Neural cell (in vitro differentiated cells): ENCODE measurements around the gene RELN. TPM values are rescaled to one million over a fixed set of nuclear protein-coding genes. Genes with fewer than 3 reads are reported as not detected.

Experiments used
- H2AFZ ChIP-seq: fragments of 200-600, 300-800 bp; sonication (generic), shearing (Covaris generic); 2 replicates; pipeline ENCODE4 v1.6.0; 2014; ENCODE audit warnings: low read depth, mild to moderate bottlenecking, antibody characterized with exemption, low read length, moderate library complexity
- H3F3A ChIP-seq: fragments of 200-600 bp; shearing (Covaris generic); 2 replicates; pipeline ENCODE4 v1.6.1; 2016; ENCODE audit warnings: mild to moderate bottlenecking, moderate library complexity, mixed read lengths, antibody characterized with exemption, low read length; ENCODE audit not compliant: insufficient read depth, poor library complexity, severe bottlenecking
- H3K27ac ChIP-seq: fragments of 200-600, 300-800 bp; sonication (generic), shearing (Covaris generic); 2 replicates; pipeline ENCODE4 v1.5.1; 2014; ENCODE audit warnings: mild to moderate bottlenecking, low read length, moderate library complexity
- H3K27me3 ChIP-seq: fragments of 300-800, 200-600 bp; sonication (generic), shearing (Covaris generic); 2 replicates; pipeline ENCODE4 v1.6.0; 2014; ENCODE audit warnings: mild to moderate bottlenecking, low read depth, low read length, moderate library complexity; ENCODE audit not compliant: insufficient read depth
- H3K36me3 ChIP-seq: fragments of 300-800, 200-600 bp; sonication (generic), shearing (Covaris generic); 2 replicates; pipeline ENCODE4 v1.5.1; 2014; ENCODE audit warnings: mild to moderate bottlenecking, antibody characterized with exemption, low read length, moderate library complexity; ENCODE audit not compliant: insufficient read depth
- H3K4me2 ChIP-seq: fragments of 300-800, 200-600 bp; sonication (generic), shearing (Covaris generic); 2 replicates; pipeline ENCODE4 v1.6.0; 2014; ENCODE audit warnings: mild to moderate bottlenecking, low read length
- H3K4me3 ChIP-seq: fragments of 300-800, 200-600 bp; sonication (generic), shearing (Covaris generic); 2 replicates; pipeline ENCODE4 v1.5.1; 2014; ENCODE audit warnings: mild to moderate bottlenecking, low read length, moderate library complexity
- H3K79me2 ChIP-seq: fragments of 200-600 bp; shearing (Covaris generic); replicated peaks from 2 replicates; pipeline ENCODE4 v1.6.0; 2014; ENCODE audit warnings: mild to moderate bottlenecking, low read length, moderate library complexity; ENCODE audit not compliant: insufficient read depth
- H3K9ac ChIP-seq: fragments of 300-800, 200-600 bp; sonication (generic), shearing (Covaris generic); 2 replicates; pipeline ENCODE4 v1.6.1; 2016; ENCODE audit warnings: mild to moderate bottlenecking, low read length, mixed read lengths
- H3K9me2 ChIP-seq: fragments of 200-600 bp; shearing (Covaris generic); 2 replicates; pipeline ENCODE4 v1.6.1; 2016; ENCODE audit warnings: mild to moderate bottlenecking, low read length, mixed read lengths; ENCODE audit not compliant: insufficient read depth
- H3K9me3 ChIP-seq: fragments of 200-600, 300-800 bp; sonication (generic), shearing (Covaris generic); 2 replicates; pipeline ENCODE4 v1.6.1; 2016; ENCODE audit warnings: mild to moderate bottlenecking, mixed run types, low read length, moderate library complexity, mixed read lengths
- H4K20me1 ChIP-seq: fragments of 200-600 bp; shearing (Covaris generic); 2 replicates; pipeline ENCODE4 v1.6.1; 2016; ENCODE audit warnings: mild to moderate bottlenecking, mixed run types; ENCODE audit not compliant: insufficient read depth
- CTCF ChIP-seq: fragments of 450-650 bp; IDR thresholded peaks from 2 replicates; pipeline ENCODE4 v1.5.1; 2014; ENCODE audit warnings: antibody characterized with exemption, mild to moderate bottlenecking, moderate library complexity; ENCODE audit not compliant: poor library complexity, severe bottlenecking
- EZH2 ChIP-seq: fragments of 200-600, 300-800 bp; shearing (Covaris generic), sonication (generic); IDR thresholded peaks from 2 replicates; pipeline ENCODE4 v1.6.1; 2014; ENCODE audit warnings: antibody characterized with exemption, low read length, borderline replicate concordance, mild to moderate bottlenecking; ENCODE audit not compliant: insufficient read depth, poor library complexity, severe bottlenecking
- MXI1 ChIP-seq: fragments of 450-650 bp; conservative IDR thresholded peaks from 2 replicates; pipeline ENCODE4 v1.6.1; 2014; ENCODE audit warnings: antibody characterized with exemption, mild to moderate bottlenecking; ENCODE audit not compliant: poor library complexity, severe bottlenecking
- POLR2AphosphoS5 ChIP-seq: IDR thresholded peaks from 2 replicates; pipeline ENCODE4 v1.6.1; 2012
- RAD21 ChIP-seq: fragments of 450-650 bp; conservative IDR thresholded peaks from 2 replicates; pipeline ENCODE4 v1.6.1; 2014; ENCODE audit warnings: antibody characterized with exemption, mild to moderate bottlenecking, moderate library complexity
- REST ChIP-seq: IDR thresholded peaks from 2 replicates; pipeline ENCODE4 v1.6.1; 2012; ENCODE audit warnings: borderline replicate concordance
- SMC3 ChIP-seq: fragments of 450-650 bp; conservative IDR thresholded peaks from 2 replicates; pipeline ENCODE4 v1.6.1; 2014; ENCODE audit warnings: antibody characterized with exemption, mild to moderate bottlenecking, moderate library complexity; ENCODE audit not compliant: poor library complexity
- TAF1 ChIP-seq: IDR thresholded peaks from 2 replicates; pipeline ENCODE4 v1.6.1; 2012; ENCODE audit warnings: low read depth
- polyA plus RNA-seq: library from polyadenylated mRNA; depleted of rRNA; stranded (reverse); fragments of >200 nt; gene quantifications from 2 replicates; pipeline ENCODE4 v1.2.3, GENCODE V29; 2014

Gene RELN
- polyA plus RNA-seq, 1 donor from 2014 or later = 178 TPM

- Histone ChIP-seq H3K9ac (no peak overlapping the region), H3K27ac (no peak overlapping the region), H2AFZ (no peak overlapping the region), H3K79me2 (no peaks in the 10 kb centered on the region), H3F3A (no peaks in the 10 kb centered on the region), H3K9me3 (no peaks in the 10 kb centered on the region), H3K9me2 (no peaks in the 10 kb centered on the region), H3K4me2 (no peak overlapping the region), H3K36me3 (no peaks in the 10 kb centered on the region), H3K27me3 (no peaks in the 10 kb centered on the region), H3K4me3 (no peak overlapping the region), H4K20me1 (no peaks in the 10 kb centered on the region)
- TF ChIP-seq MXI1 (no peak), POLR2AphosphoS5 (no peak), RAD21 (no peak), SMC3 (no peak), REST (no peak), TAF1 (no peak)
Observed at GRCh38 chr7:104024632-104025031, 35.2 kb upstream of the RELN start.

GRCh38 chr7:104023100-104023499 lies 33.6 kb upstream of the RELN start:
- Histone ChIP-seq H3K27ac (no peak overlapping the region), H3F3A (no peaks in the 10 kb centered on the region), H3K36me3 (no peaks in the 10 kb centered on the region), H3K9me3 (no peaks in the 10 kb centered on the region), H3K4me3 (no peak overlapping the region), H2AFZ (no peak overlapping the region), H4K20me1 (no peaks in the 10 kb centered on the region), H3K9ac (no peak overlapping the region), H3K4me2 (no peak overlapping the region), H3K79me2 (no peaks in the 10 kb centered on the region), H3K9me2 (no peaks in the 10 kb centered on the region), H3K27me3 (no peaks in the 10 kb centered on the region)
- TF ChIP-seq SMC3 (no peak), REST (no peak), RAD21 (no peak), EZH2 (no peak), POLR2AphosphoS5 (no peak), CTCF (no peak), MXI1 (no peak)
